Fibroblast of lung (primary cell): ENCODE measurements around the gene TP73.

Source experiments
- CTCF ChIP-seq, 2 donors: IDR thresholded peaks in 1 of 2; conservative IDR thresholded peaks in 1 of 2; 1 replicate in 1 of 2; 2 replicates in 1 of 2; pipeline ENCODE4 v1.5.1; 2011 to 2012; ENCODE audit warnings: low read length in 2 of 2, control low read depth in 1 of 2, inconsistent platforms in 1 of 2, low read depth in 1 of 2, mild to moderate bottlenecking in 1 of 2
- EZH2 ChIP-seq: IDR thresholded peaks from 2 replicates; pipeline ENCODE4 v1.5.1; 2012; ENCODE audit warnings: low read length, control low read depth, mild to moderate bottlenecking; ENCODE audit errors: missing control alignments

- no peak for TF ChIP-seq CTCF (conservative IDR thresholded peaks at IDR 0.05 in 1 of 2, IDR thresholded peaks at IDR 0.05 in 1 of 2; ENCODE audit: low read depth in 1 of 2, low read length in 2 of 2)
- TF ChIP-seq EZH2: no peak
These were observed 4.3 kb downstream of the TP73 start for GRCh38 chr1:3656450-3657095.
